HepG2 (cell line): ENCODE results near the gene EFCAB8. TPM values are rescaled to one million over a fixed set of nuclear protein-coding genes. Genes with fewer than 3 reads are reported as not detected.

Experiments
- PAWR ChIP-seq: sonication (generic); formaldehyde crosslinking; IDR thresholded peaks from 2 replicates; pipeline ENCODE4 v1.4.0; 2020; ENCODE audit warnings: missing genetic modification reagents, mild to moderate bottlenecking, borderline replicate concordance
- SALL2 ChIP-seq: sonication (generic); formaldehyde crosslinking; IDR thresholded peaks from 2 replicates; pipeline ENCODE4 v1.8.1; 2023; ENCODE audit warnings: mild to moderate bottlenecking, missing genetic modification reagents, inconsistent platforms
- TCF12 ChIP-seq, 2 experiments: fragments of 450-650 bp in 1 of 2; sonication (generic) in 1 of 2; formaldehyde crosslinking in 1 of 2; IDR thresholded peaks; 2 replicates each; pipeline versions ENCODE4 v1.6.1 to v1.8.0; 2017 to 2022; ENCODE audit warnings: antibody characterized with exemption in 1 of 2, mild to moderate bottlenecking in 1 of 2, missing genetic modification reagents in 1 of 2, moderate library complexity in 1 of 2
- polyA plus RNA-seq, 8 experiments: library from polyadenylated mRNA; depleted of rRNA in 3 of 8; stranded (reverse) in 7 of 8; unstranded in 1 of 8; fragments of >200 nt; fragmentation: Illumina TruSeq in 4 of 8; extraction: Trizol in 4 of 8; gene quantifications; 2 replicates each; pipeline versions ENCODE4 v1.2.1 to v1.2.3, GENCODE V29; 2011 to 2016; ENCODE audit warnings: low read depth in 4 of 8, missing spikeins in 1 of 8, mixed read lengths in 1 of 8; ENCODE audit not compliant: insufficient read depth in 1 of 8
- total RNA-seq, 5 experiments: library from RNA; depleted of rRNA; stranded (reverse); fragments of >200 nt; fragmentation: Illumina TruSeq; extraction: Trizol; gene quantifications; 2 replicates each; pipeline ENCODE4 v1.2.3, GENCODE V29; 2016; ENCODE audit warnings: low read depth in 1 of 5
- TF ChIP-seq, protein P1 (sequence below): sonication (generic); formaldehyde crosslinking; IDR thresholded peaks from 2 replicates; pipeline ENCODE4 v1.5.0; 2020; ENCODE audit warnings: missing genetic modification reagents, mild to moderate bottlenecking, borderline replicate concordance
- TF ChIP-seq, protein P2 (sequence below): sonication (generic); formaldehyde crosslinking; IDR thresholded peaks from 2 replicates; pipeline ENCODE4 v1.4.0; 2020; ENCODE audit warnings: missing genetic modification reagents
- TF ChIP-seq, protein P3 (sequence below): sonication (generic); formaldehyde crosslinking; IDR thresholded peaks from 2 replicates; pipeline ENCODE4 v1.4.0; 2020; ENCODE audit warnings: missing genetic modification reagents
- TF ChIP-seq, protein P4 (sequence below): IDR thresholded peaks from 2 replicates; pipeline ENCODE4 v1.6.1; 2016
- TF ChIP-seq, protein P5 (sequence below): sonication (generic); formaldehyde crosslinking; IDR thresholded peaks from 2 replicates; pipeline ENCODE4 v1.4.0; 2020; ENCODE audit warnings: missing genetic modification reagents, low read depth, mild to moderate bottlenecking, borderline replicate concordance
- TF ChIP-seq, protein P6 (sequence below): sonication (generic); formaldehyde crosslinking; conservative IDR thresholded peaks from 2 replicates; pipeline ENCODE4 v1.8.0; 2022; ENCODE audit warnings: mild to moderate bottlenecking, moderate library complexity, missing genetic modification reagents
- TF ChIP-seq, protein P7 (sequence below): sonication (generic); formaldehyde crosslinking; conservative IDR thresholded peaks from 2 replicates; pipeline ENCODE4 v1.4.0; 2020; ENCODE audit warnings: missing genetic modification reagents

Gene EFCAB8
- total and polyA plus RNA-seq, 2 of the 13 experiments (the other 11 are each of a cell fraction or from before 2014, with no cell fraction given), result 0.15 to 0.22 TPM

DNA sequence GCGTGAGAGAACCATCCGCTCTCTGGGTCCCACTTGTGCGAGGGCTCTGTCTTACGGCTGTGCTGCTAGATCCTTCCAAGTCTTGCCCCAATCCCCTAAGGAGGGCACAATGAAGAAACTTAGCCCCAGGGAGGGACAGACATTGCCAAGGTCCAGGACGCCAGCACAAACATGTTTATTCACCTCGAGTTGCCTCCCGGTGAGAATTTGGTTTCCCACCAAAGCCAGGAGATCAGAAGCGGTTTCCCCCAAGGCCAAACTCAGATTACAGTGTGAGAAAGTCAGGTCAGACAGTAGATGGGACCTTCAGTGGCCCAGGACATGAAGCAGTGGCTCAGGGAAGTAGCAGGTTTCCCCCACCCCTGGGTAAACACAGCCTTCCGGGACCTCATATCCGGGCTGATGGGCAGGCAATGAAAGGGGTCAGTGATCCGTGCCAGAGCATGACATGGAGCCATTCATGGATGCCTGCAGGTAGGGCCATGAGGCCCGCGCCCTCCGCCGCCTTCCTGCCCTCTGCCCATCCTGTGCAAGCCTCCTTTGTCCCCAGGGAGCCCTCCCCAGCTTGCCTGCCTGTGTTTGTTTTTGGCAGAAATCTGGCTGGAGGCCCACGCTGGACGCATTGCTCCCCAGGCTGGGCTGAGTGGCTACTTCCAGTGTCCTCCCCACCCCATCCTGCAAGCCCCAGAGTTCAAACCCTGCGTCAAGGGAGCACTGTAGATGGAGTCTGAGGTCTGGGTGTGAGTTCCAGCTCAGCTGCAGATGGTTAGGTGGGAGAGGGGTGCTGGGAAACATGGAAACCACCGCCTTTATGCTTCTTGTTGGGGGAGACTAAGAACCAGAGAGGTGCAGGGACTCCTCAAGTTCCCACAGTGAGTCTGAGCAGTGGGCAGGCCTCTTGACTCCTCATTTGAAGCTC lies 150.8 kb downstream of the EFCAB8 start (continued):
- TF ChIP-seq, protein P1, sequence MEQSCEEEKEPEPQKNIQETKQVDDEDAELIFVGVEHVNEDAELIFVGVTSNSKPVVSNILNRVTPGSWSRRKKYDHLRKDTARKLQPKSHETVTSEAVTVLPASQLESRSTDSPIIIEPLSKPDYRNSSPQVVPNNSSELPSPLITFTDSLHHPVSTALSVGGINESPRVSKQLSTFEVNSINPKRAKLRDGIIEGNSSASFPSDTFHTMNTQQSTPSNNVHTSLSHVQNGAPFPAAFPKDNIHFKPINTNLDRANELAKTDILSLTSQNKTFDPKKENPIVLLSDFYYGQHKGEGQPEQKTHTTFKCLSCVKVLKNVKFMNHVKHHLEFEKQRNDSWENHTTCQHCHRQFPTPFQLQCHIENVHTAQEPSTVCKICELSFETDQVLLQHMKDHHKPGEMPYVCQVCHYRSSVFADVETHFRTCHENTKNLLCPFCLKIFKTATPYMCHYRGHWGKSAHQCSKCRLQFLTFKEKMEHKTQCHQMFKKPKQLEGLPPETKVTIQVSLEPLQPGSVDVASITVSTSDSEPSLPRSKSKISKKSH, result no peak; the same call in 1 of the 2 replicates
- TF ChIP-seq, protein P2, sequence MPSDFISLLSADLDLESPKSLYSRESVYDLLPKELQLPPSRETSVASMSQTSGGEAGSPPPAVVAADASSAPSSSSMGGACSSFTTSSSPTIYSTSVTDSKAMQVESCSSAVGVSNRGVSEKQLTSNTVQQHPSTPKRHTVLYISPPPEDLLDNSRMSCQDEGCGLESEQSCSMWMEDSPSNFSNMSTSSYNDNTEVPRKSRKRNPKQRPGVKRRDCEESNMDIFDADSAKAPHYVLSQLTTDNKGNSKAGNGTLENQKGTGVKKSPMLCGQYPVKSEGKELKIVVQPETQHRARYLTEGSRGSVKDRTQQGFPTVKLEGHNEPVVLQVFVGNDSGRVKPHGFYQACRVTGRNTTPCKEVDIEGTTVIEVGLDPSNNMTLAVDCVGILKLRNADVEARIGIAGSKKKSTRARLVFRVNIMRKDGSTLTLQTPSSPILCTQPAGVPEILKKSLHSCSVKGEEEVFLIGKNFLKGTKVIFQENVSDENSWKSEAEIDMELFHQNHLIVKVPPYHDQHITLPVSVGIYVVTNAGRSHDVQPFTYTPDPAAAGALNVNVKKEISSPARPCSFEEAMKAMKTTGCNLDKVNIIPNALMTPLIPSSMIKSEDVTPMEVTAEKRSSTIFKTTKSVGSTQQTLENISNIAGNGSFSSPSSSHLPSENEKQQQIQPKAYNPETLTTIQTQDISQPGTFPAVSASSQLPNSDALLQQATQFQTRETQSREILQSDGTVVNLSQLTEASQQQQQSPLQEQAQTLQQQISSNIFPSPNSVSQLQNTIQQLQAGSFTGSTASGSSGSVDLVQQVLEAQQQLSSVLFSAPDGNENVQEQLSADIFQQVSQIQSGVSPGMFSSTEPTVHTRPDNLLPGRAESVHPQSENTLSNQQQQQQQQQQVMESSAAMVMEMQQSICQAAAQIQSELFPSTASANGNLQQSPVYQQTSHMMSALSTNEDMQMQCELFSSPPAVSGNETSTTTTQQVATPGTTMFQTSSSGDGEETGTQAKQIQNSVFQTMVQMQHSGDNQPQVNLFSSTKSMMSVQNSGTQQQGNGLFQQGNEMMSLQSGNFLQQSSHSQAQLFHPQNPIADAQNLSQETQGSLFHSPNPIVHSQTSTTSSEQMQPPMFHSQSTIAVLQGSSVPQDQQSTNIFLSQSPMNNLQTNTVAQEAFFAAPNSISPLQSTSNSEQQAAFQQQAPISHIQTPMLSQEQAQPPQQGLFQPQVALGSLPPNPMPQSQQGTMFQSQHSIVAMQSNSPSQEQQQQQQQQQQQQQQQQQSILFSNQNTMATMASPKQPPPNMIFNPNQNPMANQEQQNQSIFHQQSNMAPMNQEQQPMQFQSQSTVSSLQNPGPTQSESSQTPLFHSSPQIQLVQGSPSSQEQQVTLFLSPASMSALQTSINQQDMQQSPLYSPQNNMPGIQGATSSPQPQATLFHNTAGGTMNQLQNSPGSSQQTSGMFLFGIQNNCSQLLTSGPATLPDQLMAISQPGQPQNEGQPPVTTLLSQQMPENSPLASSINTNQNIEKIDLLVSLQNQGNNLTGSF (CRISPR knock-in tag), result 0 out of 2 replicates have a peak, but pooled peaks have one; percentile 56
- peak; percentile 75; the same call in 1 of the 2 replicates for TF ChIP-seq SALL2
- TF ChIP-seq, protein P3, sequence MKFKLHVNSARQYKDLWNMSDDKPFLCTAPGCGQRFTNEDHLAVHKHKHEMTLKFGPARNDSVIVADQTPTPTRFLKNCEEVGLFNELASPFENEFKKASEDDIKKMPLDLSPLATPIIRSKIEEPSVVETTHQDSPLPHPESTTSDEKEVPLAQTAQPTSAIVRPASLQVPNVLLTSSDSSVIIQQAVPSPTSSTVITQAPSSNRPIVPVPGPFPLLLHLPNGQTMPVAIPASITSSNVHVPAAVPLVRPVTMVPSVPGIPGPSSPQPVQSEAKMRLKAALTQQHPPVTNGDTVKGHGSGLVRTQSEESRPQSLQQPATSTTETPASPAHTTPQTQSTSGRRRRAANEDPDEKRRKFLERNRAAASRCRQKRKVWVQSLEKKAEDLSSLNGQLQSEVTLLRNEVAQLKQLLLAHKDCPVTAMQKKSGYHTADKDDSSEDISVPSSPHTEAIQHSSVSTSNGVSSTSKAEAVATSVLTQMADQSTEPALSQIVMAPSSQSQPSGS, result peak; percentile 81
- TF ChIP-seq, protein P4, sequence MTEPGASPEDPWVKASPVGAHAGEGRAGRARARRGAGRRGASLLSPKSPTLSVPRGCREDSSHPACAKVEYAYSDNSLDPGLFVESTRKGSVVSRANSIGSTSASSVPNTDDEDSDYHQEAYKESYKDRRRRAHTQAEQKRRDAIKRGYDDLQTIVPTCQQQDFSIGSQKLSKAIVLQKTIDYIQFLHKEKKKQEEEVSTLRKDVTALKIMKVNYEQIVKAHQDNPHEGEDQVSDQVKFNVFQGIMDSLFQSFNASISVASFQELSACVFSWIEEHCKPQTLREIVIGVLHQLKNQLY (CRISPR knock-in tag), result peak; percentile 93
- TF ChIP-seq TCF12 (IDR thresholded peaks at IDR 0.05), result no peak
- TF ChIP-seq TCF12 (CRISPR knock-in tag; IDR thresholded peaks at IDR 0.05), result peak; percentile 88; the same call in 1 of the 2 replicates
- TF ChIP-seq, protein P5, sequence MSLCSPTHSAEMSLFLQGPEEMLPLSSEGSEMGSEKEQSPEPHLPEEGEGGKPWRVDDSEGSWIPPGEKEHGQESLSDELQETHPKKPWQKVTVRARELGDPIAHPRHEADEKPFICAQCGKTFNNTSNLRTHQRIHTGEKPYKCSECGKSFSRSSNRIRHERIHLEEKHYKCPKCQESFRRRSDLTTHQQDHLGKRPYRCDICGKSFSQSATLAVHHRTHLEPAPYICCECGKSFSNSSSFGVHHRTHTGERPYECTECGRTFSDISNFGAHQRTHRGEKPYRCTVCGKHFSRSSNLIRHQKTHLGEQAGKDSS (CRISPR knock-in tag), result peak; percentile 100
- TF ChIP-seq, protein P6, sequence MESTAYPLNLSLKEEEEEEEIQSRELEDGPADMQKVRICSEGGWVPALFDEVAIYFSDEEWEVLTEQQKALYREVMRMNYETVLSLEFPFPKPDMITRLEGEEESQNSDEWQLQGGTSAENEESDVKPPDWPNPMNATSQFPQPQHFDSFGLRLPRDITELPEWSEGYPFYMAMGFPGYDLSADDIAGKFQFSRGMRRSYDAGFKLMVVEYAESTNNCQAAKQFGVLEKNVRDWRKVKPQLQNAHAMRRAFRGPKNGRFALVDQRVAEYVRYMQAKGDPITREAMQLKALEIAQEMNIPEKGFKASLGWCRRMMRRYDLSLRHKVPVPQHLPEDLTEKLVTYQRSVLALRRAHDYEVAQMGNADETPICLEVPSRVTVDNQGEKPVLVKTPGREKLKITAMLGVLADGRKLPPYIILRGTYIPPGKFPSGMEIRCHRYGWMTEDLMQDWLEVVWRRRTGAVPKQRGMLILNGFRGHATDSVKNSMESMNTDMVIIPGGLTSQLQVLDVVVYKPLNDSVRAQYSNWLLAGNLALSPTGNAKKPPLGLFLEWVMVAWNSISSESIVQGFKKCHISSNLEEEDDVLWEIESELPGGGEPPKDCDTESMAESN (CRISPR knock-in tag), result no peak; the same call in none of the 2 replicates
- TF ChIP-seq, protein P7, sequence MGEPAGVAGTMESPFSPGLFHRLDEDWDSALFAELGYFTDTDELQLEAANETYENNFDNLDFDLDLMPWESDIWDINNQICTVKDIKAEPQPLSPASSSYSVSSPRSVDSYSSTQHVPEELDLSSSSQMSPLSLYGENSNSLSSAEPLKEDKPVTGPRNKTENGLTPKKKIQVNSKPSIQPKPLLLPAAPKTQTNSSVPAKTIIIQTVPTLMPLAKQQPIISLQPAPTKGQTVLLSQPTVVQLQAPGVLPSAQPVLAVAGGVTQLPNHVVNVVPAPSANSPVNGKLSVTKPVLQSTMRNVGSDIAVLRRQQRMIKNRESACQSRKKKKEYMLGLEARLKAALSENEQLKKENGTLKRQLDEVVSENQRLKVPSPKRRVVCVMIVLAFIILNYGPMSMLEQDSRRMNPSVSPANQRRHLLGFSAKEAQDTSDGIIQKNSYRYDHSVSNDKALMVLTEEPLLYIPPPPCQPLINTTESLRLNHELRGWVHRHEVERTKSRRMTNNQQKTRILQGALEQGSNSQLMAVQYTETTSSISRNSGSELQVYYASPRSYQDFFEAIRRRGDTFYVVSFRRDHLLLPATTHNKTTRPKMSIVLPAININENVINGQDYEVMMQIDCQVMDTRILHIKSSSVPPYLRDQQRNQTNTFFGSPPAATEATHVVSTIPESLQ (CRISPR knock-in tag), result no peak
- TF ChIP-seq PAWR, result peak; percentile 99; the same call in 1 of the 2 replicates
